Glutamatergic neuron (in vitro differentiated cells): ENCODE measurements around the gene NRF1. TPM values are rescaled to one million over a fixed set of nuclear protein-coding genes. Genes with fewer than 3 reads are reported as not detected.

Experiments
- DNase-seq: peaks from one replicate; pipeline ENCODE4 v3.0.0; 2022
- H3K27ac Mint-ChIP-seq: one replicate; pipeline ENCODE4 v1.8.0; 2020; ENCODE audit warnings: mild to moderate bottlenecking, mixed read lengths, inconsistent platforms; ENCODE audit not compliant: unreplicated experiment
- H3K27me3 Mint-ChIP-seq: one replicate; pipeline ENCODE4 v1.8.0; 2020; ENCODE audit warnings: mild to moderate bottlenecking, moderate library complexity, mixed read lengths, inconsistent platforms; ENCODE audit not compliant: unreplicated experiment
- H3K36me3 Mint-ChIP-seq: one replicate; pipeline ENCODE4 v1.8.0; 2020; ENCODE audit warnings: mild to moderate bottlenecking, mixed read lengths, inconsistent platforms; ENCODE audit not compliant: unreplicated experiment
- H3K4me1 Mint-ChIP-seq: one replicate; pipeline ENCODE4 v1.8.0; 2020; ENCODE audit warnings: mild to moderate bottlenecking, low read depth, mixed read lengths, inconsistent platforms; ENCODE audit not compliant: unreplicated experiment
- H3K4me3 Mint-ChIP-seq: one replicate; pipeline ENCODE4 v1.8.0; 2020; ENCODE audit warnings: mild to moderate bottlenecking, mixed read lengths, inconsistent platforms; ENCODE audit not compliant: unreplicated experiment
- H3K9me3 Mint-ChIP-seq: one replicate; pipeline ENCODE4 v1.8.0; 2020; ENCODE audit warnings: mild to moderate bottlenecking, moderate library complexity, mixed read lengths, inconsistent platforms; ENCODE audit not compliant: unreplicated experiment
- CTCF ChIP-seq: fragments of 200-600 bp; sonication (generic); IDR thresholded peaks from one replicate; pipeline ENCODE4 v1.5.0; 2021; ENCODE audit not compliant: partially characterized antibody, unreplicated experiment
- total RNA-seq: library from RNA; stranded (reverse); fragmentation: NEBNext Ultra II Directional; extraction: Animal tissue kit (Norgen Biotek cat#: 25700); gene quantifications from one replicate; pipeline ENCODE4 v1.2.1, GENCODE V29; 2021; ENCODE audit not compliant: unreplicated experiment

NRF1 gene
- total RNA-seq, 1 donor from 2014 or later: 16.4 TPM

GRCh38 chr7:129713544-129713943, 102.0 kb downstream of the NRF1 start:
- Mint-ChIP-seq H3K27me3 (no peaks in the 10 kb centered on the region), H3K4me1 (peaks cover 9% of the 10 kb centered on the region), H3K36me3 (no peaks in the 10 kb centered on the region), H3K27ac (no peak overlapping the region), H3K4me3 (no peak overlapping the region), H3K9me3 (peaks cover 2% of the 10 kb centered on the region)
- no peak for DNase-seq
- TF ChIP-seq CTCF: no peak

- Mint-ChIP-seq H3K36me3 (peaks cover 2% of the 10 kb centered on the region), H3K27me3 (no peaks in the 10 kb centered on the region), H3K4me3 (no peak overlapping the region), H3K4me1 (peaks cover 3% of the 10 kb centered on the region), H3K9me3 (peaks cover 2% of the 10 kb centered on the region), H3K27ac (no peak overlapping the region)
- DNase-seq: no peak
- no peak for TF ChIP-seq CTCF
Observed at GRCh38 chr7:129714514-129715063, 103.1 kb downstream of the NRF1 start.

GRCh38 chr7:129719980-129720732, 108.6 kb downstream of the NRF1 start:
- no peak overlapping the region for H3K27ac Mint-ChIP-seq
- DNase-seq: no peak
- H3K27me3 Mint-ChIP-seq: no peaks in the 10 kb centered on the region
- H3K4me1 Mint-ChIP-seq: peaks cover 12% of the 10 kb centered on the region
- no peak for TF ChIP-seq CTCF
- H3K9me3 Mint-ChIP-seq: peaks cover 2% of the 10 kb centered on the region
- H3K36me3 Mint-ChIP-seq: peaks cover 10% of the 10 kb centered on the region
- no peak overlapping the region for H3K4me3 Mint-ChIP-seq

GRCh38 chr7:129721068-129721467, 109.5 kb downstream of the NRF1 start:
- no peaks in the 10 kb centered on the region for H3K27me3 Mint-ChIP-seq
- peaks cover 10% of the 10 kb centered on the region for H3K36me3 Mint-ChIP-seq
- H3K4me1 Mint-ChIP-seq: peaks cover 15% of the 10 kb centered on the region
- no peak for DNase-seq
- no peak overlapping the region for H3K4me3 Mint-ChIP-seq
- H3K27ac Mint-ChIP-seq: no peak overlapping the region
- peaks cover under 1% of the 10 kb centered on the region for H3K9me3 Mint-ChIP-seq
- TF ChIP-seq CTCF: no peak

- Mint-ChIP-seq H3K27ac (no peak overlapping the region), H3K36me3 (peaks cover 10% of the 10 kb centered on the region), H3K27me3 (no peaks in the 10 kb centered on the region), H3K4me3 (no peak overlapping the region), H3K9me3 (no peaks in the 10 kb centered on the region), H3K4me1 (peaks cover 20% of the 10 kb centered on the region)
- DNase-seq: no peak
- no peak for TF ChIP-seq CTCF
Observed at GRCh38 chr7:129723679-129724078, 112.2 kb downstream of the NRF1 start.
